Smooth muscle cell of bladder (primary cell): ENCODE measurements around the gene USH1G. TPM values are rescaled to one million over a fixed set of nuclear protein-coding genes. Genes with fewer than 3 reads are reported as not detected.

ENCODE experiments used
- total RNA-seq: library from RNA; depleted of rRNA; stranded (reverse); fragments of >200 nt; gene quantifications from 2 replicates; pipeline ENCODE4 v1.2.3, GENCODE V29; 2014

USH1G gene
- under 0.01 TPM in 1 of 2 replicates, not detected in the other for total RNA-seq

DNA sequence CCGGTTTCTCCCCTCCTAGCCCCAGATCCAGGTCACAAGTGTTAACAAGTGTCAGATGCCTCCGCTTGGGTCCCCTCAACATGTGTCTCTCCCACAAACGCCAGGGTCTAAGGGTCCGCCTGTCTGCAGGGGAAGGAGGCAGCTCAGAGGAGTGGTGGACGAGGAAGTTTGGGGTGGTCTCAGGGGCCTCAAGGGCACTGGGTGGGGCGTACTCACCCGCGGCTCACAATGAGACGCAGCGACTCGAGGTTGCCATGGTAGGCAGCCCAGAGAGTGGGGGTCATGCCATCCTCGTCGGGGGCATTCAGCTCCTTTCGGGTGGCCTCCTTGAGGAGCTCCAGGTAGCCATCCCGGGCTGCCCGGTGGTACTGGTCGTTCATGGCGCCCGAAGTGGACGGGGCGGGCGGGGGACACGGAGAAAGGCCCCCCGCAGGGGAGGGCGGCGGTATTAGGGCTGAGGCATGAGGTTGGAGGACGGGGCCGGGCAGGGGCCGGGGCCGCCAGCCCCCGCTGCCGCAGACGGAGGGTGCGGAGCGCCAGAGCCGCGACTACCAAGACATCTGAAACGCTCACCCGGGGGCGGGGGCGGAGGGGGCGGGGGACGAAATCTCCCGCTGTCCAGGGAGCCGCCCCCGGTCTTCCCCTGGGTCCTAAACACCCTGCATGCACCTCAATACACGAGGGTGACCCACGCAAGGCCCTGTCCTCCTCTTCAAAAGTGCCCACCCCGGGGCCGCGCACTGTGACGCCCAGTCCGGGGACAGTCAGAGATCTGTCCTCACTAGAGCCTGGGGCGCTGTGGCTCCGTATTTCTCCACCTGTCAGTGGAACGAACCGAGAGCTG, at the start of gene USH1G:
USH1G (minus strand) TSS at position 562 of the 844 bp plus-strand sequence; CDS start at position 380, 182 bp downstream.

DNA sequence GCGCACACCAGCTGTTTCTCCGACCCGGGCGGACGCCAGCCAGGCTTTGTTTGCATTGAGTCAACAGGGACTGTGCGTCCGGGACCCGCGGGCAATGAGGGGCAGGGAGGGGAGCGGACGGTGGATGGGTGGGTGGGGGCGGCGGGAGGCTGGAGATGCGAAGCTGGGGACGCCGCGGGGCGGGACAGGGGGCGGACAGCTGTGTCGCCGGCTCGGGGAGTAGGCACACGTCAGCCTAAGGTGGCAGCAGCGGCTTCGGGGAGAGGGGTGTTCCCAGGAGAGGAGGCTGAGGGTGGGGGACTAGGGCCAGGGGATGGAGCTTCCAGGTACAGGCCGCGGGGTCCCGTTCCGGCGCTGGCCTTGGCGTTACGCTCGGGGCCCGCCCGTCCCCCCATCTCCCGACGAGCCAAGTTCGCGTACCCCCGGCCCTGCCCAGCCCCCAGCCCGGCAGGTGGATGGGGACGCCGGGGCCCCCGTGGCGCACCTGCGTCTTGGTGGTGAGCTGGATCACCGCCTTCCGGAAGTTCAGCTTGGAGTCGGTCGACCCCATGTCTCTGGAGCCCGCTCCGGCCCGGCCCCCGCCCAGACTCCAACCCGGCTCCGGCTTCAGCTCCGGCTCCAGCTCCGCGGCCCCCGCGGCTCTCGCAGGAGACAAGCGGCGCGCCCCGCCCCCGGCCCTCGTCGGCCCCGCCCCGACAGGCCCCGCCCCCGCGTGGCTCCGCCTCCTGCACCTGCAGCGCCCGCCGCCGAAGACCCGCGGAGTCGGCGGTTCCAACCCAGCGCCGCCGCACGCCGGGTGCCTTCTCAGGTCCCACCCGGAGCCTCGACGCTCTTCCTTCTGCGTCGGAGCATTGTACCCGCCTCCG, 49.3 kb upstream of the USH1G start, which contains the start of gene HID1:
HID1 (minus strand) TSS at position 653 of the 866 bp plus-strand sequence; CDS start at position 550, 103 bp downstream.

DNA sequence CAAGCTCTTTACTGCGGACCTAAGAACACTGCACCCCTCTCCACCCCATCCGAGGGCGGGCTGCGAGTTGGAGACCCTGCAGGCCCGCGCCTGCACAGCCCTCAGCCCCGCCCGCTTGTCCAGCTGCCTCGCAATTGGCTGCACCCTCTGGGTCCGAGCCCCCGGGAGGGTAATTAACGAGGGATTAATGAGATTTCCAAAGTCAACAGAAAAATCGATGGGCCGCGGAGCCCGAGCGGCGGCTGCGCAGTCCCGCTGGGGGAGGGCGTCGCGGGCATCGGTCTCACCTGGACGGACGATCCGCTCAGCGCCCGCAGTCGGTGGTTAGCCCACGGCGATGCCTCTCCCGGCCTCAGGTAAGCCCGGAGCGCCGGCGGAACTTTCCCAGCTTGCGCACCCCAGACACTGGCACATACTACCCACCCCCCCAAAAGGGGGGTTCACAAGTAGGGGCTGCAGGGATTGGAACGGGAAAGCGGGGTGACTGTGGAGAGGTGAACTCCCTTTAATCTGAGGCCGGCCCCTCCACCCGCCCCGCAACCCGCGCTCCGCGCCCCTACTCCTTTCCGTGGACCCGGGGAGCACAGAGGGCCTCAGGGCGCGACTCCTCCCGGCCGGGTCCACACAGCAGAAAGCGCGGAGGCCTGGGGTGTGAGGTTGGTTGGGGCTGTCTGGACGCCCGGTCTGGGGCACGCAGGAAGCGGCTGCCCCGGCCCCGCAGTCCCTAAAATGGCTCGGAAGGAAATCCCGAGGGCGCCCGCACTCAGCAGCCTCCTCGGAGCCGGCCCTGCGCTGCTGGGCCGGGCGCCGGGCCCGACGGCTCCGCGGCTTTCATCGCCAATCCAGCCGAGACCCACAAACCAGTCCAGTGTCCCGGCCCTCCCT, 12.8 kb upstream of the USH1G start, which contains the start of gene OTOP3:
OTOP3 (plus strand) TSS at position 314 of the 885 bp plus-strand sequence; CDS start at position 338, 24 bp downstream.

DNA sequence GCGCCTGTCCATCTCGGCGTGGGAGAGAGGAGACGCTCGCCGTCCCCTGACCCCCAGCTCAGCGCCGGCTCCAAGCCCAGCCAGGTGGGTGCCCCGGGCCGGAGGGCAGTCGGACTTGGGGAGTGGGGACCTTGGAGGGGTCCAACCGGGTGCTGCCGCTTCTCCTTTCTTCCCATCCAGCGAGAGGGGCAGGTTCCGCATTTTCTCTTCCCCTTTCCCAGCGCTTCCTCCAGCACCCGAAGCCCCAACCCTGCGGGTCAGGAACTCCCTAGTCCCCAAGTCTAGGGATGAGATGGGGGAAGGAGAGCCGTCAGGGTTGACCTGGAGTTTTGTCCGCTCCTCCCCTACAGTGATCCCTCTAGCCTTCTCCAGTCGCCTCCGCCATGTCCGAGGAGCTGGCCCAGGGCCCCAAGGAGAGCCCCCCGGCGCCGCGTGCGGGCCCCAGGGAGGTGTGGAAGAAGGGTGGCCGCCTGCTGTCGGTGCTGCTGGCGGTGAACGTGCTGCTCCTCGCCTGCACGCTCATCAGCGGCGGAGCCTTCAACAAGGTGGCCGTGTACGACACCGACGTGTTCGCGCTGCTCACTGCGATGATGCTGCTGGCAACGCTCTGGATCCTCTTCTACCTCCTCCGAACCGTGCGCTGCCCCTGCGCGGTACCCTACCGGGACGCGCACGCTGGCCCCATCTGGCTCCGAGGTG, 1.3 kb upstream of the USH1G start, which contains the start of gene OTOP2:
OTOP2 (plus strand) TSS at position 24 of the 699 bp plus-strand sequence; CDS start at position 384, 360 bp downstream.

DNA sequence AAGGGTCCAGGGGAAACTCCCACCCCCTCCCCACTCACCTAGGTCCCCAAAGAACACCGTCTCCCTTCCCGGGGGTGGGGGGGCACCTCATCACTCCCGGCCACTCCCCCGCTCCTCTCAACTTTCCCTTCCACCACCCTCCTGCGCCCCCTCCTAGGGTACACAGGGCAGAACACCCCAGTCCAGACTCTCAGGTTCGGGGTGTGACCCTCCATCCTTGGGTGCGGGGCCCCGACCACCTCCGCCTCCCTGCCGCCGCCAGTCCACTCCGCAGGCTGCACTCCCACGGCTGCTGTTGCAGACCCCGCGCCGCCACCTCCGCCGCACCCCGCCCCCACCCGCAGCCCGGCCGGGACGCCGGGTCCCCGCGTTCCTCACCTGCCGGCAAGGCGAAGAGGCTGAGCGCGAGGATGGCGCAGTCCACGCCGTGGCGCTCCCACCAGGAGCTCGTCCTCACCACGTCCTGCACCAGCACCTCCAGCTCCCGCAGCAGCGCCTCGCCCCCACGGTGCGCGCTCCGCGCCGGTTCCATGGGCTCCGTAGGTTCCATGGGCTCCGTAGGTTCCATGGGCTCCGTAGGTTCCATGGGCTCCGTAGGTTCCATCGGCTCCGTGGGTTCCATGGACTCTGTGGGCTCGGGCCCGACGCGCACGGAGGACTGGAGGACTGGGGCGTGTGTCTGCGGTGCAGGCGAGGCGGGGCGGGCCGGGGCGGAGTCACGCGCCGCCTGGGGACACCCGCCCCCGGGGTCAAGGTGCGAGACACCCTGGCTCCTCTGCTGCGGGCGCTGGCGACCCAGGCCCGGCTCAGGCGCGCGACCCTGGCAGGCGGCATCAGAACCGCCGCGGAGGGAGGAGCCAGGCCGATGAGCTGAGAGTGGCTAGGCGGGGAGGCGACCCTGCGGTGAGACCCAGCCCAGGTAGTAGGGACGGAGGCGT, 29.8 kb downstream of the USH1G start, which contains the start of gene FADS6:
FADS6 (minus strand) TSS at position 660 of the 938 bp plus-strand sequence; CDS start at position 622, 38 bp downstream.

DNA sequence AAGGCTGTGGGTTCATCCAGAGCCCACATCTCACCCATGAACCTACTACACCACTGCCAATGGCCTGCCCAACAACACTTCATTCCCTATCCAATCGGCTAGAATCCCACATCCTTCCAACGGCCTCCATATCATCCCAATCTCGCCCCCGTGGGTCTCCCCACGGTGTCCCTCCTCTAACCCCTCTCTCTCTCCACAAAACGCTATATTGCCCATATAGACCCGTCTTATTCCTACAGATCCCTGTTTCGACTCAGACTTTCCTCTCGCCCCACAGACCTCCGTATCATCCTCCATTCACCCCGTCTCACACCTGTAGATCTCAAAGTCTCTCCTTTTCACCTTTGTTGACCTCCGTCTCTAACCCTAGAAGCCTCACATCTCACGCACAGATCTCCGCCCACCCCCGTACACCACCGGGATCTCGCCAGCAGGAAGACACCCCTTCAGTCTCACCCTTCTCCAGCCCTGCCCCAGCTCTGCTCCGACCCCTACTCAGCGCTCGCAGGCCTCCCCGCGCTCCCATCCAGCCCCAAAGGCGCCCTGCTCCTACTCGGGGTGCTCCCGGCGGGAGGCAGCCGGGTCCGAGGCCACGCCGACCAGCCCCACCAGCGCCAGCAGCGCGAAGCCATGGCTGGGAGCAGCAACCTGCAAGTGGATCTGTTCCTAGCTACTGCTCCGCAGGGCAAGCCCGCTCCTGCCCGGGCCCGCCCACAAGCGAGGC, 50.6 kb downstream of the USH1G start, which contains the start of gene FDXR:
FDXR (minus strand) TSS at position 682 of the 724 bp plus-strand sequence; CDS start at position 632, 50 bp downstream.

Other genes starting within 250 kb of the USH1G start
- not detected in 2 replicates for gene CD300LF, start 210.3 kb downstream of the USH1G start, total RNA-seq
- gene RAB37, start 186.0 kb downstream of the USH1G start, total RNA-seq: 0.09 and 0.43 TPM in 2 replicates
- gene NHERF1, start 174.6 kb downstream of the USH1G start, total RNA-seq: 4.3 and 5.4 TPM in 2 replicates
- 34.6 and 44.1 TPM in 2 replicates for gene NAT9, start 146.9 kb downstream of the USH1G start, total RNA-seq
- under 0.01 and 0.28 TPM in 2 replicates for gene GRIN2C, start 63.4 kb downstream of the USH1G start, total RNA-seq
- gene FDXR, start 50.3 kb downstream of the USH1G start, total RNA-seq: 38.4 and 45.8 TPM in 2 replicates
- not detected in 2 replicates for gene FADS6, start 29.6 kb downstream of the USH1G start, total RNA-seq
- not detected in 2 replicates for gene OTOP2, start 1.0 kb upstream of the USH1G start, total RNA-seq
- not detected in 2 replicates for gene OTOP3, start 12.6 kb upstream of the USH1G start, total RNA-seq
- 0.28 TPM in 2 replicates for gene HID1, start 49.5 kb upstream of the USH1G start, total RNA-seq
- 7.4 and 10.9 TPM in 2 replicates for gene CDR2L, start 64.4 kb upstream of the USH1G start, total RNA-seq
- gene MRPL58, start 89.4 kb upstream of the USH1G start, total RNA-seq: 31.2 and 32.7 TPM in 2 replicates
- 365 and 394 TPM in 2 replicates for gene ATP5PD, start 123.7 kb upstream of the USH1G start, total RNA-seq
- gene KCTD2, start 124.0 kb upstream of the USH1G start, total RNA-seq: 9.8 and 16.1 TPM in 2 replicates
- 6.1 and 11.0 TPM in 2 replicates for gene SLC16A5, start 164.7 kb upstream of the USH1G start, total RNA-seq
- 2.1 and 2.2 TPM in 2 replicates for gene ARMC7, start 186.7 kb upstream of the USH1G start, total RNA-seq
- 19.6 and 51.6 TPM in 2 replicates for gene NT5C, start 208.5 kb upstream of the USH1G start, total RNA-seq
- 40.0 and 49.9 TPM in 2 replicates for gene JPT1, start 231.3 kb upstream of the USH1G start, total RNA-seq